A673 (cell line): ENCODE data around the gene MYCN. TPM values are rescaled to one million over a fixed set of nuclear protein-coding genes. Genes with fewer than 3 reads are reported as not detected.

Experiments
- BruUV-seq: library from RNA; stranded (reverse); fragments of 400-500 nt; replicated peaks from 2 replicates; lab custom pipeline; 2021; lab: Mats Ljungman, UMichigan
- CTCF ChIA-PET: fragments of 300-600 bp; sonication (Branson Sonifier 250); formaldehyde crosslinking; loops from one replicate; lab custom pipeline; 2022; ENCODE audit warnings: antibody characterized with exemption; lab: Charles Lee
- POLR2A ChIA-PET: fragments of 300-600 bp; sonication (Branson Sonifier 250); formaldehyde crosslinking; loops from one replicate; lab custom pipeline; 2022; ENCODE audit warnings: antibody characterized with exemption; ENCODE audit not compliant: low non-redundant PET; lab: Charles Lee
- DNase-seq: peaks from one replicate; pipeline ENCODE4 v3.0.0-alpha.2; 2015; ENCODE audit warnings: low spot score
- H3K27ac ChIP-seq: fragments of 200-600 bp; sonication (generic); 2 replicates; pipeline ENCODE4 v1.5.1; 2016; ENCODE audit warnings: mixed run types, low read depth, mild to moderate bottlenecking, mixed read lengths, antibody characterized with exemption, low read length; ENCODE audit not compliant: poor library complexity, severe bottlenecking
- H3K27me3 ChIP-seq: fragments of 200-600 bp; sonication (generic); replicated peaks from 2 replicates; pipeline ENCODE4 v1.6.1; 2017; ENCODE audit warnings: mixed run types, low read depth, mild to moderate bottlenecking, mixed read lengths, antibody characterized with exemption, low read length; ENCODE audit not compliant: insufficient read depth, poor library complexity
- H3K36me3 ChIP-seq: fragments of 200-600 bp; sonication (generic); 2 replicates; pipeline ENCODE4 v1.6.1; 2016; ENCODE audit warnings: mixed run types, mild to moderate bottlenecking, mixed read lengths, antibody characterized with exemption, low read length; ENCODE audit not compliant: insufficient read depth, poor library complexity, severe bottlenecking
- H3K4me1 ChIP-seq: fragments of 200-600 bp; sonication (generic); 2 replicates; pipeline ENCODE4 v1.6.1; 2017; ENCODE audit warnings: mixed run types, mild to moderate bottlenecking, mixed read lengths, antibody characterized with exemption, low read length; ENCODE audit not compliant: insufficient read depth, poor library complexity, severe bottlenecking
- H3K4me3 ChIP-seq: fragments of 200-600 bp; sonication (generic); 2 replicates; pipeline ENCODE4 v1.5.1; 2016; ENCODE audit warnings: low read depth, mixed run types, mild to moderate bottlenecking, mixed read lengths, low read length; ENCODE audit not compliant: poor library complexity, severe bottlenecking
- H3K9me3 ChIP-seq: fragments of 200-600 bp; sonication (generic); 2 replicates; pipeline ENCODE4 v1.6.1; 2016; ENCODE audit warnings: mixed run types, low read depth, mild to moderate bottlenecking, mixed read lengths, antibody characterized with exemption, low read length; ENCODE audit not compliant: poor library complexity, severe bottlenecking
- EZH2 ChIP-seq: fragments of 200-600 bp; sonication (generic); IDR thresholded peaks from 2 replicates; pipeline ENCODE4 v1.6.1; 2017; ENCODE audit warnings: borderline replicate concordance, low read depth, mild to moderate bottlenecking, mixed read lengths, antibody characterized with exemption, low read length; ENCODE audit not compliant: poor library complexity, severe bottlenecking
- intact Hi-C: fragments of 100-400 bp; cut with micrococcal nuclease; formaldehyde crosslinking; loops from one replicate; pipeline ENCODE4 v1.10.0; 2022; ENCODE audit not compliant: unreplicated experiment
- total RNA-seq: library from RNA; stranded (reverse); gene quantifications from 2 replicates; pipeline ENCODE4 v1.2.3, GENCODE V29; 2021
- TF ChIP-seq, protein P1 (sequence below): fragments of 300-800, 200-600 bp; sonication (generic); conservative IDR thresholded peaks from 2 replicates; pipeline ENCODE4 v1.5.1; 2017; ENCODE audit warnings: low read depth, mild to moderate bottlenecking, antibody characterized with exemption, low read length, moderate library complexity, mixed read lengths

The MYCN gene
- total RNA-seq, 1 experiment from 2014 or later: 2.8 TPM

DNA sequence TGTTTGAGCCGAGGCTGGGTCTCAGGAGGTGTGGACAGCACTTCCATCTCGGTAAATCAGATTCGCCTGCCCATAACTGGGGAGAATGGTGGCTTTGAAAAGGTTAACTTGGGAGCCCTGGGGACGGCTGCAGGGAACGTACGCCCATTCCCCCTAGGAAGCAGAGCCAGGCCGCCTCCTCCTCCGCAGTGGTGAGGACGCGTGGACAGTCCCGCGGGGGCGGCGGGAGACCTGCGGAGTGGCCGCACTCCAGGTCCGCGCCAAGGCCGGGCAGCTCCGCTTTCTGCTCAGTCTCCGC, 845 bp upstream of the MYCN start:
- Histone ChIP-seq H3K9me3 (no peaks in the 10 kb centered on the region), H3K27ac (no peak overlapping the region), H3K27me3 (no peaks in the 10 kb centered on the region), H3K4me3 (peak overlapping the region; percentile 60), H3K4me1 (peaks cover 16% of the 10 kb centered on the region), H3K36me3 (no peaks in the 10 kb centered on the region)
- TF ChIP-seq, protein P1, sequence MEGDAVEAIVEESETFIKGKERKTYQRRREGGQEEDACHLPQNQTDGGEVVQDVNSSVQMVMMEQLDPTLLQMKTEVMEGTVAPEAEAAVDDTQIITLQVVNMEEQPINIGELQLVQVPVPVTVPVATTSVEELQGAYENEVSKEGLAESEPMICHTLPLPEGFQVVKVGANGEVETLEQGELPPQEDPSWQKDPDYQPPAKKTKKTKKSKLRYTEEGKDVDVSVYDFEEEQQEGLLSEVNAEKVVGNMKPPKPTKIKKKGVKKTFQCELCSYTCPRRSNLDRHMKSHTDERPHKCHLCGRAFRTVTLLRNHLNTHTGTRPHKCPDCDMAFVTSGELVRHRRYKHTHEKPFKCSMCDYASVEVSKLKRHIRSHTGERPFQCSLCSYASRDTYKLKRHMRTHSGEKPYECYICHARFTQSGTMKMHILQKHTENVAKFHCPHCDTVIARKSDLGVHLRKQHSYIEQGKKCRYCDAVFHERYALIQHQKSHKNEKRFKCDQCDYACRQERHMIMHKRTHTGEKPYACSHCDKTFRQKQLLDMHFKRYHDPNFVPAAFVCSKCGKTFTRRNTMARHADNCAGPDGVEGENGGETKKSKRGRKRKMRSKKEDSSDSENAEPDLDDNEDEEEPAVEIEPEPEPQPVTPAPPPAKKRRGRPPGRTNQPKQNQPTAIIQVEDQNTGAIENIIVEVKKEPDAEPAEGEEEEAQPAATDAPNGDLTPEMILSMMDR: no peak; the same call in 1 of the 2 replicates
- TF ChIP-seq EZH2: no peak
- DNase-seq: no peak
- intact Hi-C loops: loop anchor here (1.0 kb wide), 1 partner anchor 569 kb away; no protein-coding TSS in a partner anchor
- BruUV-seq: no TSS peak
- ChIA-PET POLR2A (no interaction called here), CTCF (interaction anchor here (0.6 to 1.5 kb wide), 4 partner anchors 343 to 670 kb away, joined by 3 to 36 read pairs (median 5); no protein-coding TSS in a partner anchor)

DNA sequence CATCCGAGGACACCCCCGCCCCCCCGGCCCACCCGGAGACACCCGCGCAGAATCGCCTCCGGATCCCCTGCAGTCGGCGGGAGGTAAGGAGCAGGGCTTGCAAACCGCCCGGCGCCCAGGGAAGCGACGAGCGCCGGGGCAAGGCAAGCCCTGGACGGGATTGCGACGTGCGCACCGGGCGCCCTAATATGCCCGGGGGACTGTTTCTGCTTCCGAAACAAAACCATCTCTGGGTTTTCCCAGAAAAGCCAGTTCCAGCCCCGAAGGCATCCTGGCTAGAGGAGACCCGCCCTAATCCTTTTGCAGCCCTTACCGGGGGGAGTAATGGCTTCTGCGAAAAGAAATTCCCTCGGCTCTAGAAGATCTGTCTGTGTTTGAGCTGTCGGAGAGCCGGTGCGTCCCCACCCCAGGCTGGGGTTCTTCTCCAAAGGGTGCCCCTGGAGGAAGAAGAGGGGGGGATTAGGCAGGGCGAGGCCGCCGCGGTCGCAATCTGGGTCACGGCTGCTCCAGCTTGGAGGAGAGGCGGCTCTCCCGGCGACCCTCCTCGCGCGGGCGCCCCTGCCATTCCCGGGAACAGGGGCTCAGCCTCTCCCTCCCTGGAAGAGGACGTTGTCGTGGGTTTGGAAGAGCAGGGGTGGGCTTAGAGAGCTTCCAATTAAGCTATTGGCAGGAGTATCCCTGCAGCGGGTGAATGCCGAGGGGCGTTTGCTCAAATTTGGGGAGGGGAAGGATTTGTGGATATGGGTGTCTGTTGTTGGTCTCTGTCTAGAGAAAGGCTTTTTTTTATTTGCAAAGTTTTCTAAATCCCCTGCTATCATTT, 521 bp downstream of the MYCN start:
- Histone ChIP-seq H3K4me3 (peak overlapping the region; percentile 60), H3K27me3 (no peaks in the 10 kb centered on the region), H3K27ac (no peak overlapping the region), H3K9me3 (no peaks in the 10 kb centered on the region), H3K36me3 (peaks cover 6% of the 10 kb centered on the region), H3K4me1 (peaks cover 19% of the 10 kb centered on the region)
- intact Hi-C loops: loop anchor here (1.0 to 10.0 kb wide), 6 partner anchors 284 to 816 kb away; no protein-coding TSS in a partner anchor
- TF ChIP-seq, protein P1: no peak
- no peak for TF ChIP-seq EZH2
- peak; percentile 15 for DNase-seq
- CTCF ChIA-PET: no interaction called here
- POLR2A ChIA-PET: interaction anchor here (0.6 kb wide), 1 partner anchor 90 kb away, joined by 4 read pairs; no protein-coding TSS in a partner anchor
- no TSS peak for BruUV-seq

DNA sequence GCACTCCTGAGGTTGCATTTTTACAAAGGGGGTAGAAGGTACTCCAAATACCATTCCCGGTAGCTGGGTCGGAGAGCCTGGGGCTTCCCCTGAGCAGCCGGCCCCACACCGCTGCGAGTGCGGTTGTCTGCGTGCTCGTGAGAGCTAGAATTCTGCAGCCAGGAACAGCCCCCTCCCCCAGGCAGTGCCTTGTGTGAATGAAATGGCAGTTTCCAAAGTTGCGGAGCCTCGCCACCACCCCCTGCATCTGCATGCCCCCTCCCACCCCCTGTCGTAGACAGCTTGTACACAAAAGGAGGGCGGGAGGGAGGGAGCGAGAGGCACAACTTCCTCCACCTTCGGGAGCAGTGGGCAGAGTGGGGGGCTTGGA, 1.1 kb downstream of the MYCN start:
- ChIA-PET CTCF (no interaction called here), POLR2A (interaction anchor here (0.6 kb wide), 1 partner anchor 90 kb away, joined by 4 read pairs; no protein-coding TSS in a partner anchor)
- Histone ChIP-seq H3K9me3 (no peaks in the 10 kb centered on the region), H3K4me3 (peak overlapping the region; percentile 60), H3K4me1 (peaks cover 19% of the 10 kb centered on the region), H3K27me3 (no peaks in the 10 kb centered on the region), H3K36me3 (peaks cover 10% of the 10 kb centered on the region), H3K27ac (no peak overlapping the region)
- peak; percentile 59 for DNase-seq
- BruUV-seq: no TSS peak
- TF ChIP-seq EZH2: no peak
- TF ChIP-seq, protein P1: no peak
- intact Hi-C loops: loop anchor here (5.0 to 10.0 kb wide), 5 partner anchors 283 to 816 kb away; no protein-coding TSS in a partner anchor
